ENCODE results near the gene CADPS. TPM values are rescaled to one million over a fixed set of nuclear protein-coding genes. Genes with fewer than 3 reads are reported as not detected.
"Not testable (repeated sequence)": the region's sequence is repeated elsewhere in the genome, so short reads cannot be mapped to it uniquely, and the experiment has no call there.

The CADPS gene
- total RNA-seq, 4 donors from 2014 or later = 0.31 to 14.4 (median 5.2) TPM

- Histone ChIP-seq H3K27me3 (no peaks in the 10 kb centered on the region), H3K9me3 (peaks cover 0 to 6% (median 0%) of the 10 kb centered on the region in 3 donors)
Measured at GRCh38 chr3:62585861-62586260, 289.4 kb downstream of the CADPS start.

GRCh38 chr3:62584636-62585035, 290.6 kb downstream of the CADPS start:
- Histone ChIP-seq H3K27me3 (no peaks in the 10 kb centered on the region), H3K27ac (no peak overlapping the region), H3K4me1 (no peaks in the 10 kb centered on the region), H3K4me3 (no peak overlapping the region), H3K36me3 (no peaks in the 10 kb centered on the region), H3K9me3 (peaks cover 0 to 10% (median 0%) of the 10 kb centered on the region in 3 donors)
- WGBS, 2 donors (ENCODE audit: low coverage in 1 of 2) = 30 to 77% methylated on average over 1 to 4 of the region's 4 CpGs
- TF ChIP-seq POLR2AphosphoS5 (IDR thresholded peaks at IDR 0.05) (no peak), CTCF (IDR thresholded peaks at IDR 0.05) (no peak), EP300 (IDR thresholded peaks at IDR 0.05) (no peak), POLR2A (IDR thresholded peaks at IDR 0.05) (no peak)
- no peak for ATAC-seq

More at GRCh38 chr3:62585861-62586260, 289.4 kb downstream of the CADPS start:
- Histone ChIP-seq H3K36me3 (no peaks in the 10 kb centered on the region), H3K27ac (no peak overlapping the region), H3K4me3 (no peak overlapping the region), H3K4me1 (no peaks in the 10 kb centered on the region)
- no peak for ATAC-seq
- 43 to 78% methylated on average over 1 to 2 of the region's 4 CpGs for WGBS, 2 donors (ENCODE audit: low coverage in 1 of 2)
- no peak for TF ChIP-seq POLR2A (IDR thresholded peaks at IDR 0.05)
- no peak for TF ChIP-seq POLR2AphosphoS5 (IDR thresholded peaks at IDR 0.05)
- no peak for TF ChIP-seq EP300 (IDR thresholded peaks at IDR 0.05)
- no peak for TF ChIP-seq CTCF (IDR thresholded peaks at IDR 0.05)

- Histone ChIP-seq H3K4me1 (no peaks in the 10 kb centered on the region), H3K36me3 (no peaks in the 10 kb centered on the region), H3K4me3 (no peak overlapping the region), H3K9me3 (peaks cover 0 to 19% (median 0%) of the 10 kb centered on the region in 3 donors), H3K27me3 (no peaks in the 10 kb centered on the region), H3K27ac (no peak overlapping the region)
- WGBS, 2 donors (ENCODE audit: low coverage in 1 of 2) = 25 to 32% methylated on average over 4 of the region's 4 CpGs
- no peak for ATAC-seq
- TF ChIP-seq POLR2A (IDR thresholded peaks at IDR 0.05) = no peak
- no peak for TF ChIP-seq EP300 (IDR thresholded peaks at IDR 0.05)
- TF ChIP-seq POLR2AphosphoS5 (IDR thresholded peaks at IDR 0.05) = no peak
- TF ChIP-seq CTCF (IDR thresholded peaks at IDR 0.05) = no peak
Measured at GRCh38 chr3:62582495-62583172, 292.6 kb downstream of the CADPS start.

- not testable (repeated sequence) for H3K36me3 ChIP-seq, H3K27ac ChIP-seq, ATAC-seq, H3K4me3 ChIP-seq, H3K27me3 ChIP-seq, H3K4me1 ChIP-seq
- H3K9me3 ChIP-seq = peaks cover 0 to 19% (median 0%) of the 10 kb centered on the region in 3 donors
- whole genome bisulfite sequencing, 2 donors (ENCODE audit: low coverage in 1 of 2) = 73 to 100% methylated on average over 1 of the region's 1 CpG
Measured at GRCh38 chr3:62580485-62580884, 294.7 kb downstream of the CADPS start.

GRCh38 chr3:62577153-62577552, 298.1 kb downstream of the CADPS start:
- no peaks in the 10 kb centered on the region for H3K36me3 ChIP-seq
- no peaks in the 10 kb centered on the region for H3K4me1 ChIP-seq
- H3K27me3 ChIP-seq = no peaks in the 10 kb centered on the region
- ATAC-seq = no peak
- peaks cover 0 to 18% (median 0%) of the 10 kb centered on the region in 3 donors for H3K9me3 ChIP-seq
- H3K27ac ChIP-seq = no peak overlapping the region
- WGBS, 2 donors (ENCODE audit: low coverage in 1 of 2) = 72 to 83% methylated on average over 1 of the region's 1 CpG
- no peak overlapping the region for H3K4me3 ChIP-seq
- TF ChIP-seq POLR2A (IDR thresholded peaks at IDR 0.05) (no peak), EP300 (IDR thresholded peaks at IDR 0.05) (no peak), CTCF (IDR thresholded peaks at IDR 0.05) (no peak), POLR2AphosphoS5 (IDR thresholded peaks at IDR 0.05) (no peak)
